Activated CD8-positive, alpha-beta T cell treated with anti-CD3 and anti-CD28 coated beads for 36 hours (primary cell): ENCODE data around the gene SLC25A26. TPM values are rescaled to one million over a fixed set of nuclear protein-coding genes. Genes with fewer than 3 reads are reported as not detected.
"Not testable (repeated sequence)": the region's sequence is repeated elsewhere in the genome, so short reads cannot be mapped to it uniquely, and the experiment has no call there.

ENCODE experiments used
- ATAC-seq: fragments of 200-7000 bp; cut with Tn5 transposase; one replicate; pipeline ENCODE4 v1.10.0; 2021; ENCODE audit warnings: mild to moderate bottlenecking, moderate library complexity
- CTCF ChIA-PET: fragments of 350-600 bp; sonication (Branson Sonifier 250); formaldehyde crosslinking; loops from one replicate; lab custom pipeline; 2021; ENCODE audit warnings: antibody characterized with exemption; lab: Charles Lee
- POLR2A ChIA-PET: fragments of 350-600 bp; sonication (Branson Sonifier 250); formaldehyde crosslinking; loops from one replicate; lab custom pipeline; 2021; ENCODE audit warnings: antibody characterized with exemption; lab: Charles Lee
- DNase-seq: peaks from one replicate; pipeline ENCODE4 v3.0.0-alpha.2; 2020
- H3K27ac Mint-ChIP-seq: one replicate; pipeline ENCODE4 v1.8.0; 2021; ENCODE audit warnings: mild to moderate bottlenecking, mixed read lengths
- H3K27me3 Mint-ChIP-seq: one replicate; pipeline ENCODE4 v1.8.0; 2021; ENCODE audit warnings: mixed read lengths
- H3K36me3 Mint-ChIP-seq: one replicate; pipeline ENCODE4 v1.8.0; 2021; ENCODE audit warnings: low read depth, mixed read lengths
- H3K4me1 Mint-ChIP-seq: one replicate; pipeline ENCODE4 v1.8.0; 2021; ENCODE audit warnings: low read depth, mixed read lengths
- H3K4me3 Mint-ChIP-seq: one replicate; pipeline ENCODE4 v1.8.0; 2021; ENCODE audit warnings: mild to moderate bottlenecking, moderate library complexity, mixed read lengths
- H3K9me3 Mint-ChIP-seq: one replicate; pipeline ENCODE4 v1.8.0; 2021; ENCODE audit warnings: mixed read lengths
- intact Hi-C: fragments of 100-400 bp; cut with micrococcal nuclease; formaldehyde crosslinking; loops from one replicate; pipeline ENCODE4 v1.10.0; 2022
- total RNA-seq, 2 experiments: library from RNA; stranded (reverse); gene quantifications; one replicate each; pipeline ENCODE4 v1.2.3, GENCODE V29; 2021
- TF ChIP-seq, protein P1 (sequence below): fragments of 200-600 bp; IDR thresholded peaks from one replicate; pipeline ENCODE4 v1.8.0; 2022; ENCODE audit warnings: antibody characterized with exemption, mild to moderate bottlenecking

SLC25A26 gene
- total RNA-seq, 2 experiments from 2014 or later, result 28.5 to 31.0 TPM

DNA sequence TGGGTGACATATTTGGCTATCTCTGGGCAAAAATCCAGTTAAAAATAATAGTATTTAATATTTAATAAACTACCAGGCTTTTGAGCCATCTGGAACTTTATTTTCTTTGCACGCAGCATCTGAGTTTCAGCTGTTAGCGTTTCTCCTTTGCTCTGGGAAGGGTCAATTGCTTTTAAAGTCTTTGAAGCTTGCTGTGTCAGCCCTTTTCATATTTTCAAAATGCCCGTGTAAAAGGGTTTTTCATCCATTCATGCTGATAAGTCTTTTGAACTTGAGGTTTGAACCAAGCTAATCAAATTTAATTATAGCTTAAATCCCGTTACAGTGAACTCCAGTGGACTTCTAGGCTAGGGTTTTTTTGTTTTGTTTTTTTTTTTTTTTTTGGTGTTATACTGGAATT is 79.1 kb downstream of the SLC25A26 start:
- H3K27me3 Mint-ChIP-seq, result no peaks in the 10 kb centered on the region
- ChIA-PET POLR2A (no interaction called here), CTCF (no interaction called here)
- H3K4me1 Mint-ChIP-seq, result peaks cover 63% of the 10 kb centered on the region
- H3K27ac Mint-ChIP-seq, result no peak overlapping the region
- H3K36me3 Mint-ChIP-seq, result peaks cover 25% of the 10 kb centered on the region
- DNase-seq, result no peak
- no peak for ATAC-seq
- H3K9me3 Mint-ChIP-seq, result no peaks in the 10 kb centered on the region
- H3K4me3 Mint-ChIP-seq, result no peak overlapping the region
- TF ChIP-seq, protein P1, sequence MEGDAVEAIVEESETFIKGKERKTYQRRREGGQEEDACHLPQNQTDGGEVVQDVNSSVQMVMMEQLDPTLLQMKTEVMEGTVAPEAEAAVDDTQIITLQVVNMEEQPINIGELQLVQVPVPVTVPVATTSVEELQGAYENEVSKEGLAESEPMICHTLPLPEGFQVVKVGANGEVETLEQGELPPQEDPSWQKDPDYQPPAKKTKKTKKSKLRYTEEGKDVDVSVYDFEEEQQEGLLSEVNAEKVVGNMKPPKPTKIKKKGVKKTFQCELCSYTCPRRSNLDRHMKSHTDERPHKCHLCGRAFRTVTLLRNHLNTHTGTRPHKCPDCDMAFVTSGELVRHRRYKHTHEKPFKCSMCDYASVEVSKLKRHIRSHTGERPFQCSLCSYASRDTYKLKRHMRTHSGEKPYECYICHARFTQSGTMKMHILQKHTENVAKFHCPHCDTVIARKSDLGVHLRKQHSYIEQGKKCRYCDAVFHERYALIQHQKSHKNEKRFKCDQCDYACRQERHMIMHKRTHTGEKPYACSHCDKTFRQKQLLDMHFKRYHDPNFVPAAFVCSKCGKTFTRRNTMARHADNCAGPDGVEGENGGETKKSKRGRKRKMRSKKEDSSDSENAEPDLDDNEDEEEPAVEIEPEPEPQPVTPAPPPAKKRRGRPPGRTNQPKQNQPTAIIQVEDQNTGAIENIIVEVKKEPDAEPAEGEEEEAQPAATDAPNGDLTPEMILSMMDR, result no peak
- intact Hi-C loops, result no loop called here

DNA sequence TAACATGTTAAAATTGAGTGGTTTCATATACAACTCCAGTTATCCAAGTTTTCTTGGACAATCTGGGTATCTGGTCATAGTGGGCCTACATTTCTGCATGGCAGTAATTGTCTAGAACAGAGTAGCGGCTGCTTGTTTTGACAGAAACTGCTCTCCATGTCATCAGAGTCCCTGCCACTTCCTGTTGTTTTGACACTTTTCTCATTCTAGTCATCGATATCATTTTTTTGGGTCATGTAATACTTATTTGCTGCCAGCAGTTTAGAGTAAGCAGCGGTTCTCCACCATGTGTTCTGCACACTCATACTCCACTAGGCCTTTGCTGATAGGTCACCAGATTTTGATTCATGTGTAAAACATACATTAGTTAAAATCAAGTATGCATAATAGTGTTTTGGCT is 81.5 kb downstream of the SLC25A26 start:
- CTCF ChIA-PET, result interaction anchor here (1.1 to 1.2 kb wide), 3 partner anchors 12 to 91 kb away, joined by 3 to 4 read pairs (median 3); no protein-coding TSS in a partner anchor
- H3K4me1 Mint-ChIP-seq, result peaks cover 75% of the 10 kb centered on the region
- H3K4me3 Mint-ChIP-seq, result no peak overlapping the region
- ATAC-seq (peak; percentile 86), DNase-seq (peak; percentile 61)
- H3K9me3 Mint-ChIP-seq, result peaks cover 8% of the 10 kb centered on the region
- H3K27ac Mint-ChIP-seq, result peak overlapping the region; percentile 92
- intact Hi-C loops, result no loop called here
- H3K27me3 Mint-ChIP-seq, result no peaks in the 10 kb centered on the region
- TF ChIP-seq, protein P1, result peak; percentile 20
- H3K36me3 Mint-ChIP-seq, result peaks cover 46% of the 10 kb centered on the region
- POLR2A ChIA-PET, result interaction anchor here (0.9 to 1.9 kb wide), 3 partner anchors 10 to 189 kb away, joined by 3 to 6 read pairs (median 4); no protein-coding TSS in a partner anchor

DNA sequence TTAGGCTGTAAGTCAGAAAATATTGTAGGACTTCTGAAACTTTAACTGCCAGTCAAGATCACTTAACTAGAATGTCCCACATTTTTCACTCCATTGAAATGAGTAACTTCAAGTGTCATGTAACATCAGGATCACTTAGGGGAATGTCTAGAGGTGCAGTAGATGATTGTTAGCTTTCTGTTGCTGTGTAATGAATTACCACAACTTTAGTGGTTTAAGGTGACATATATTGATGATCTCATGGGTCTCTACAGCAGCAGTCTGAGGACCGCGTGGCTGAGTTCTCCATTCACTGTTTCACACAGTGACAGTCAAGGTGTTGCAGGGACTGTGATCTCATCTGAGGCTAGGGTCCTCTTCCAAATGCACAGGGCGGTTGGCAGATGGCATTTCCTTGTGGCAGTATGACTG is 82.7 kb downstream of the SLC25A26 start:
- intact Hi-C loops, result no loop called here
- POLR2A ChIA-PET, result interaction anchor here (1.9 kb wide), 1 partner anchor 9 kb away, joined by 4 read pairs; no protein-coding TSS in a partner anchor
- H3K4me1 Mint-ChIP-seq, result peaks cover 73% of the 10 kb centered on the region
- H3K27ac Mint-ChIP-seq, result peak overlapping the region; percentile 92
- no peaks in the 10 kb centered on the region for H3K27me3 Mint-ChIP-seq
- CTCF ChIA-PET, result interaction anchor here (1.2 kb wide), 1 partner anchor 19 kb away, joined by 3 read pairs; no protein-coding TSS in a partner anchor
- ATAC-seq (peak; percentile 74), DNase-seq (peak; percentile 72)
- TF ChIP-seq, protein P1, result no peak
- peak overlapping the region; percentile 26 for H3K4me3 Mint-ChIP-seq
- H3K9me3 Mint-ChIP-seq, result peaks cover 11% of the 10 kb centered on the region
- H3K36me3 Mint-ChIP-seq, result peaks cover 54% of the 10 kb centered on the region

DNA sequence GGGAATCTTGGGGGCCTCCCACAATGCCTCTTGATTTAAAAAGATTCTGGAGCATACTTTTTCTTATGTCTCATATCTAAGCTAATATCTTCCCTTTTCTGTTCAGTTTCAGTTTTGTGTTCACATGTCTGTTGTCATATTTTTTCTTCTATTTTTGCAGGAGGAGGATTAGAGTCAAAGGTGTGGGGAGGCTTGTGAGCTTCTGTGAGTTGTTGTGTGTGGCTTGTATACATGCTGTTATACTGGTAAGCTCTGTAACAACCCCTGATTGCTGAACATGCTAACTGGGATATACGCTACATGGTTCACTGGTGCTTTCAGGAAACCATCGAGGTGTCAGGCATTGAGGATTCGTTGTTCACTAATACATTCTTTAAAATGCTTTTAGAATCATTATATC is 83.5 kb downstream of the SLC25A26 start:
- H3K9me3 Mint-ChIP-seq, result peaks cover 11% of the 10 kb centered on the region
- H3K27ac Mint-ChIP-seq, result peak overlapping the region; percentile 92
- H3K36me3 Mint-ChIP-seq, result peaks cover 54% of the 10 kb centered on the region
- intact Hi-C loops, result no loop called here
- DNase-seq, result no peak
- no peak for ATAC-seq
- ChIA-PET POLR2A (interaction anchor here (0.8 kb wide), 1 partner anchor 14 kb away, joined by 3 read pairs; no protein-coding TSS in a partner anchor), CTCF (no interaction called here)
- TF ChIP-seq, protein P1, result no peak
- H3K4me1 Mint-ChIP-seq, result peaks cover 68% of the 10 kb centered on the region
- no peaks in the 10 kb centered on the region for H3K27me3 Mint-ChIP-seq
- H3K4me3 Mint-ChIP-seq, result peak overlapping the region; percentile 51

DNA sequence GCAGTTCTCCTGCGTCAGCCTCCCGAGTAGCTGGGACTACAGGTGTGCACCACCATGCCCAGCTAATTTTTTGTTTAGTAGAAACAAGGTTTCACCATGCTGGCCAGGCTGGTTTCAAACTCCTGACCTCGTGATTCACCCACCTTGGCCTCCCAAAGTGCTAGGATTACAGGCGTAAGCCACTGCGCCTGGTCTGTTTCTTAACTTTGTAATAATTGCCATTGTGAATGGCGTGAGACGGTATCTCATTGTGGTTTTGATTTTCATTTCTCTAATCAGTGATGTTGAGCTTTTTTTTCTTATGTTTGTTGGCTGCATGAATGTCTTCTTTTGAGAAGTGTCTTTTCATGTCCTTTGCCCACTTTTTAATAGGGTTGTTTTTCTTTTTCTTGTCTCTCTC is 85.3 kb downstream of the SLC25A26 start:
- H3K27me3 Mint-ChIP-seq, CTCF ChIA-PET, ATAC-seq, H3K4me3 Mint-ChIP-seq, DNase-seq, intact Hi-C loops: not testable (repeated sequence)
- POLR2A ChIA-PET, result interaction anchor here (1.4 kb wide), 1 partner anchor 49 kb away, joined by 3 read pairs; no protein-coding TSS in a partner anchor
- Mint-ChIP-seq H3K9me3 (peaks cover 11% of the 10 kb centered on the region), H3K36me3 (peaks cover 54% of the 10 kb centered on the region), H3K4me1 (peaks cover 61% of the 10 kb centered on the region), H3K27ac (peak overlapping the region; percentile 70)

DNA sequence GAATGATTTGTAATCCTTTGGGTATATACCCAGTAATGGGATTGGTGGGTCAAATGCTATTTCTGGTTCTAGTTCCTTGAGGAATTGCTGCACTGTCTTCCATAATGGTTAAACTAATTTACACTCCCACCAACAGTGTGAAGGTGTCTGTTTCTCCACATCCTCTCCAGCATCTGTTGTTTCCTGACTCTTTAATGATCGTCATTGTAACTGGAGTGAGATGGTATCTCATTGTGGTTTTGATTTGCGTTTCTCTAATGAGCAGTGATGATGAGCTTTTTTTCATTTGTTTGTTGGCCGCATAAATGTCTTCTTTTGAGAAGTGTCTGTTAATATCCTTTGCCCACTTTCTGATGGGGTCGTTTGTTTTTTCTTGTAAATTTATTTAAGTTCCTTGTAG is 86.2 kb downstream of the SLC25A26 start:
- DNase-seq, H3K4me3 Mint-ChIP-seq, intact Hi-C loops, H3K27me3 Mint-ChIP-seq, ATAC-seq, CTCF ChIA-PET: not testable (repeated sequence)
- H3K9me3 Mint-ChIP-seq, result peaks cover 11% of the 10 kb centered on the region
- peak overlapping the region; percentile 70 for H3K27ac Mint-ChIP-seq
- peaks cover 53% of the 10 kb centered on the region for H3K4me1 Mint-ChIP-seq
- H3K36me3 Mint-ChIP-seq, result peaks cover 51% of the 10 kb centered on the region
- POLR2A ChIA-PET, result interaction anchor here (1.4 kb wide), 1 partner anchor 48 kb away, joined by 3 read pairs; no protein-coding TSS in a partner anchor
